PFSK-1 (cell line): ENCODE results near the gene YWHAG.

Experiments
- FOXP2 ChIP-seq: optimal IDR thresholded peaks from 2 replicates; pipeline ENCODE3; 2011; ENCODE audit warnings: borderline replicate concordance, control low read depth, inconsistent platforms; ENCODE audit not compliant: insufficient read depth; ENCODE audit errors: extremely low read length, extremely low read depth
- POLR2AphosphoS5 ChIP-seq: IDR thresholded peaks from 2 replicates; pipeline ENCODE4 v1.6.1; 2012; ENCODE audit warnings: low read depth, mild to moderate bottlenecking, control low read depth, low read length, moderate library complexity

DNA sequence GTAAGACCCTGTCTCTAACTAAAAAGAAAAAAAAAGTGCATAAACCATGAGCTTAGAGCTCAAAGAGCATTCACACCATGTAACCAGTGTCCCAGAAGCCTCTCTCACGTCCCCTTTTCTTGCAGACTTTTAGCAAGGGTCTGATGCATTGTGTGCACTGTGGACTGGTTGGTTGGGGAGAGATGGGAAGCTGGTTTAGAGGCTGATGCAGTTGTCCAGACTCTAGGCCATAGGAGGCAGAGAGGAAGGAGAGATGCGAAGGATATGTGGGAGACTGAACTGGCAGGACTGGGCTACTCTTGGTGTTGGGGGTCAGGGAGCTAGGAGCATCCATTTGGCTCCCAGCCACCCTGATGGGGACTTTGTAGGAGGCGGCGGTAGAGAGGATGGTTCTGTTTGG lies 48.9 kb upstream of the YWHAG start:
- TF ChIP-seq FOXP2 (no peak), POLR2AphosphoS5 (no peak)
